T-helper 2 cell treated with Interferon-gamma antibody and Interleukin-4, amounts not matched to agents 5 μg/mL and 100 μg/mL, for 36 hours (primary cell): Measurements from ENCODE around the gene ICAM1.

Experiments used
- DNase-seq: peaks from one replicate; pipeline ENCODE4 v3.0.0; 2021; ENCODE audit warnings: low spot score
- H3K27ac Mint-ChIP-seq: one replicate; pipeline ENCODE4 v1.8.0; 2021; ENCODE audit warnings: mild to moderate bottlenecking, mixed read lengths
- H3K27me3 Mint-ChIP-seq: one replicate; pipeline ENCODE4 v1.8.0; 2021; ENCODE audit warnings: low read depth, mixed read lengths
- H3K36me3 Mint-ChIP-seq: one replicate; pipeline ENCODE4 v1.8.0; 2021; ENCODE audit warnings: low read depth, mixed read lengths
- H3K4me1 Mint-ChIP-seq: one replicate; pipeline ENCODE4 v1.8.0; 2021; ENCODE audit warnings: low read depth, mixed read lengths
- H3K4me3 Mint-ChIP-seq: one replicate; pipeline ENCODE4 v1.8.0; 2022; ENCODE audit warnings: mild to moderate bottlenecking, moderate library complexity, mixed read lengths
- H3K9me3 Mint-ChIP-seq: one replicate; pipeline ENCODE4 v1.8.0; 2021; ENCODE audit warnings: mixed read lengths

The ICAM1 gene

DNA sequence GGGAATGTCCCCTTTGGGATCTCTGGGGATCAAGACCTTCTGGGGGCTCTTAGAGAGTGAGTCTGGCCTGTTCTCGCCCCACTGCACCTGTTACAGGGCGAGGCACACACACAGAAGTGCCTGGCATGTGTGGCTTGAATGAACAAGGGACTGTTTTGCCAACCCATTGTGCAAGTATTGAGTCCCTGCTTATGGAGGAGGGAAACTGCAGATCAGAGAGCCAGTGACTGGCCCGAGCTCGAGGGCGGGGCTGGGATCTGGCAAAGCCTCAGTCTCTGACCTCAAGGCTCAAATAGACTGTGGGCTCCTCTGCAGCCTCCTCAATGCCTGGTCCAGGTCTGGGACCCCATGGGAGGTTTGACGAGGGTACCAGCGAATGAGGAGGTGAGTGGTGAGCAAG is 56.9 kb downstream of the ICAM1 start:
- no peaks in the 10 kb centered on the region for H3K9me3 Mint-ChIP-seq
- no peak for DNase-seq
- peaks cover 45% of the 10 kb centered on the region for H3K36me3 Mint-ChIP-seq
- H3K4me3 Mint-ChIP-seq = no peak overlapping the region
- peaks cover 7% of the 10 kb centered on the region for H3K4me1 Mint-ChIP-seq
- no peak overlapping the region for H3K27ac Mint-ChIP-seq
- no peaks in the 10 kb centered on the region for H3K27me3 Mint-ChIP-seq

GRCh38 chr19:10328558-10329429 is 57.9 kb downstream of the ICAM1 start:
- Mint-ChIP-seq H3K27ac (no peak overlapping the region), H3K27me3 (no peaks in the 10 kb centered on the region), H3K4me3 (no peak overlapping the region), H3K4me1 (peaks cover 13% of the 10 kb centered on the region), H3K9me3 (no peaks in the 10 kb centered on the region), H3K36me3 (peaks cover 54% of the 10 kb centered on the region)
- no peak for DNase-seq

DNA sequence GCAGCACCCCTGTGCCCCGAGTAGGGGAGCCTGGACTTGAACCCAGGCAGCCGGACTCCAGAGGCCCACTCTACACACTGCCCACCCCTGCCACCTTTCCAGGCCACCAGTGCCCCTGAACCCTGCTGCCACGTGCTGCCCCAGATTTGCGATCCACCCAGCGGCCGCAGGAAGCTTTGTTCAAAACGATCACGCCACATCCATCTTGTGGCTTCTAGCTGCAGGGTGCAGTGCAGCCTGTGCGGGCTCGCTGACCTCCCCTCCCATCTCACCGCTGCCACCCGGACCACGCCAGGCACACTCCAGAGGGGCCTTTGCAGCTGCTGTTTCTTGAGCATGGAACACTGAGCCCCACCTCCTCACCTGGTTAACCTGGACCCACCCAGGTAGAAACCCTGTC is 58.6 kb downstream of the ICAM1 start:
- Mint-ChIP-seq H3K27ac (no peak overlapping the region), H3K36me3 (peaks cover 58% of the 10 kb centered on the region), H3K4me1 (peaks cover 18% of the 10 kb centered on the region), H3K4me3 (no peak overlapping the region), H3K27me3 (no peaks in the 10 kb centered on the region), H3K9me3 (no peaks in the 10 kb centered on the region)
- DNase-seq = no peak

DNA sequence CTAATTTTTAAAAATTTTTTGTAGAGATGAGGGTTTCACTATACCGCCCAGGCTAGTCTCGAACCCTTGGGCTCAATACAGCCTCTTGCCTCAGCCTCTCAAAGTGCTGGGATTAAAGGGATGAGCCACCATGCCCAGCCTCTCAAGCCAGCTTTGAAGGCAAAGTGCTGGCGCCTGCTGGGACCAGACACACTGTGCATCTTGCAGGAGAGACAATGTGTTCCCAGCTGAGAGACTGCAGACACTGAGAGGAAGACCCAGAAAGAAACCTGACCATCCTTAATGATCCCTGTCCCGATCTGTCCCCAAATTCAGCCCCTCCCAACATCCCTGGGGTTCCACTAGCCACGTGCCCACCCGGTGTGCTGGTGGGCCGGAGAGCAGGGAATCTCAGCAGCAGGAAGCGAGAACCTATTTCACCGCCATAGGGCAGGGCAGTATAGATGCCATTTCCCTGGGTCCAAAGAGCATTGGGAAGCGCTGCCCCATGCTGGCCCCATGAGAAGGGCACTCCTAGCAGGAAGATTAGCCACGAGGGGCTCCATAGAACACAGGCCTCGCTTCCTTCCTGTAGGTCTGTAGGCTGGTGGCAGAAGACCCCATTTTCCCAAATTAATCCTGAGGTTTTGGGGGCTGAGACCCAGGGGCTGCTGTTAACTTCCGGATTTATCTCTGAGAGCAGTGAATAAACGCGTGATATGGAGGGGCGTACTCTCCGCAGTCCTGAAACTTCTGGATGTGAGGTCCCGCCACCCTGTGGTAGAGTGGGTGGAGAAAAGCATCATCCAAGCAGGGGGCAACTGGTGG is 61.4 kb downstream of the ICAM1 start:
- Mint-ChIP-seq H3K9me3 (no peaks in the 10 kb centered on the region), H3K4me1 (peaks cover 18% of the 10 kb centered on the region), H3K36me3 (peaks cover 62% of the 10 kb centered on the region), H3K27me3 (no peaks in the 10 kb centered on the region), H3K27ac (peak overlapping the region; percentile 94), H3K4me3 (peak overlapping the region; percentile 97)
- DNase-seq = no peak

GRCh38 chr19:10332965-10333757 is 62.2 kb downstream of the ICAM1 start, which contains the start of gene RAVER1:
TSS of gene RAVER1 (minus strand) at chr19:10333529. CDS start at chr19:10333507, 22 bp downstream.
- DNase-seq = peak; percentile 95
- peaks cover 18% of the 10 kb centered on the region for H3K4me1 Mint-ChIP-seq
- H3K9me3 Mint-ChIP-seq = no peaks in the 10 kb centered on the region
- peak within 1 kb of the TSS; percentile 97 for H3K4me3 Mint-ChIP-seq
- peaks cover 56% of the 10 kb centered on the region for H3K36me3 Mint-ChIP-seq
- H3K27me3 Mint-ChIP-seq = no peaks in the 10 kb centered on the region
- H3K27ac Mint-ChIP-seq = peak within 1 kb of the TSS; percentile 94

GRCh38 chr19:10333758-10334587 is 63.1 kb downstream of the ICAM1 start:
- peaks cover 55% of the 10 kb centered on the region for H3K36me3 Mint-ChIP-seq
- H3K4me3 Mint-ChIP-seq = peak overlapping the region; percentile 97
- DNase-seq = no peak
- no peaks in the 10 kb centered on the region for H3K27me3 Mint-ChIP-seq
- peak overlapping the region; percentile 94 for H3K27ac Mint-ChIP-seq
- H3K4me1 Mint-ChIP-seq = peaks cover 24% of the 10 kb centered on the region
- H3K9me3 Mint-ChIP-seq = no peaks in the 10 kb centered on the region

- H3K36me3 Mint-ChIP-seq = peaks cover 52% of the 10 kb centered on the region
- peaks cover 27% of the 10 kb centered on the region for H3K4me1 Mint-ChIP-seq
- H3K27ac Mint-ChIP-seq = no peak overlapping the region
- no peaks in the 10 kb centered on the region for H3K9me3 Mint-ChIP-seq
- no peaks in the 10 kb centered on the region for H3K27me3 Mint-ChIP-seq
- DNase-seq = peak; percentile 27
- H3K4me3 Mint-ChIP-seq = peak overlapping the region; percentile 97
Measured at GRCh38 chr19:10334588-10335351, 63.9 kb downstream of the ICAM1 start.

- no peaks in the 10 kb centered on the region for H3K27me3 Mint-ChIP-seq
- H3K4me3 Mint-ChIP-seq = no peak overlapping the region
- peaks cover 45% of the 10 kb centered on the region for H3K36me3 Mint-ChIP-seq
- no peaks in the 10 kb centered on the region for H3K9me3 Mint-ChIP-seq
- H3K27ac Mint-ChIP-seq = no peak overlapping the region
- H3K4me1 Mint-ChIP-seq = peaks cover 30% of the 10 kb centered on the region
- no peak for DNase-seq
Measured at GRCh38 chr19:10335352-10335985, 64.5 kb downstream of the ICAM1 start.
